ENCODE data around the gene LDHAL6B.

Gene LDHAL6B

DNA sequence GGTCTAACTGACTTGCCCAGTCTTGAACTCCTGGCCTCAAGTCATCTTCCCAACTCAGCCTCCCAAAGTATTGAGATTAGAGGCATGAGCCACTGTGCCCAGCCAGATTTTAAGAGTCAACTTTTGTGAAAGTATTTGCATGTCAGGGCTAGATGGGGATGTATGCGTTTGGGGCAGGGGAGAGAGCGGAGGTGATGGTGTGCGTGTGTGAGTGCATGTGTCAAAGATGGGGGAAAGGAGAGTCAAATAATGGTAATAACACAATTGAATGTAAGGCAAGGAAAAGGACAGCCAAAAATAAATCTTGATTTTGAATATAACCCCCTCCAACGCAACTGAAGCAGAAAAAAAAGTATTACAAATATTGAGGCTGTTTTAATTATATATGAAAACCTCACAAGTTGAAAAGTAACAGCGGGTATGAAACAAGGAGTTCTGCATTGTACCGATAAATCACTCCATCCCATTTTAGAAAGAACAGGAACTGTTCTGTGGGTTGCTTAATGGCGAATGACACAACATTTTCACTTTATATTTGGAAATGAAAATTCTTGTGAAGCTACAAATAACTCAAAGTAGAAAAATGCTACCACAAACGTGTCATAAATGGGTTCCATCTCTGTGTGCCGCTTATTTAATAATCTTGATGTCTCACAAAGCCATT, 29.9 kb upstream of the LDHAL6B start:
- H3K27ac ChIP-seq (ENCODE audit: low read depth, low read length) = peak overlapping the region; percentile 26
- H3K9me3 ChIP-seq (ENCODE audit: control insufficient read depth in 5 of 5, low read length in 5 of 5) = peaks cover 0 to 6% (median 4%) of the 10 kb centered on the region in 5 donors
- no peak overlapping the region for H3K9ac ChIP-seq (ENCODE audit: low read length in 5 of 5)
- peaks cover 6 to 25% (median 7%) of the 10 kb centered on the region in 5 donors for H3K4me1 ChIP-seq (ENCODE audit: control insufficient read depth in 5 of 5, insufficient read depth in 5 of 5, low read length in 5 of 5)
- H3K4me3 ChIP-seq (ENCODE audit: low read depth in 1 of 5, low read length in 5 of 5) = no peak overlapping the region
- peaks cover 0 to 23% (median 11%) of the 10 kb centered on the region in 5 donors for H3K36me3 ChIP-seq (ENCODE audit: control insufficient read depth in 5 of 5, insufficient read depth in 5 of 5, low read length in 5 of 5)
- no peaks in the 10 kb centered on the region for H3K27me3 ChIP-seq (ENCODE audit: control insufficient read depth in 5 of 5, insufficient read depth in 4 of 5, low read length in 5 of 5)

DNA sequence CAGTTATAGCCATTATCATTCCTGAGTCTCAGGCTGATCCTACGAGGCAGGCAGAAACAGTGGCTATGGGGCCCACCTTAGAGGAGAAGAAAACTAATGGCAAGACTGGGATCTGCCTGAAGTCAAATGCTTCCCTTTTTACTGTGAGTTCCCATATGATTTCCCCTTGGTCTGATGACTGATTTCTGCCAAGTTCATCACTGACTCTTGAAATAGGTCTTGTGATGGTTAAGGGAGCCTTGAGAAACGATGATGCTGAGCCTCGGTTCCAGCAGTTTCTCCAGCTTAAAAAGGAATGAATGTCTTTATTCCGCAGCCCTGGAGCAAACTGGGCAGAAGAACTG, 29.4 kb upstream of the LDHAL6B start:
- Histone ChIP-seq H3K9me3 (ENCODE audit: control insufficient read depth in 5 of 5, low read length in 5 of 5) (peaks cover 0 to 8% (median 6%) of the 10 kb centered on the region in 5 donors), H3K9ac (ENCODE audit: low read length in 5 of 5) (no peak overlapping the region), H3K27me3 (ENCODE audit: control insufficient read depth in 5 of 5, insufficient read depth in 4 of 5, low read length in 5 of 5) (no peaks in the 10 kb centered on the region), H3K4me1 (ENCODE audit: control insufficient read depth in 5 of 5, insufficient read depth in 5 of 5, low read length in 5 of 5) (peaks cover 6 to 25% (median 7%) of the 10 kb centered on the region in 5 donors), H3K4me3 (ENCODE audit: low read depth in 1 of 5, low read length in 5 of 5) (no peak overlapping the region), H3K27ac (ENCODE audit: low read depth, low read length) (no peak overlapping the region), H3K36me3 (ENCODE audit: control insufficient read depth in 5 of 5, insufficient read depth in 5 of 5, low read length in 5 of 5) (peaks cover 0 to 22% (median 11%) of the 10 kb centered on the region in 5 donors)

DNA sequence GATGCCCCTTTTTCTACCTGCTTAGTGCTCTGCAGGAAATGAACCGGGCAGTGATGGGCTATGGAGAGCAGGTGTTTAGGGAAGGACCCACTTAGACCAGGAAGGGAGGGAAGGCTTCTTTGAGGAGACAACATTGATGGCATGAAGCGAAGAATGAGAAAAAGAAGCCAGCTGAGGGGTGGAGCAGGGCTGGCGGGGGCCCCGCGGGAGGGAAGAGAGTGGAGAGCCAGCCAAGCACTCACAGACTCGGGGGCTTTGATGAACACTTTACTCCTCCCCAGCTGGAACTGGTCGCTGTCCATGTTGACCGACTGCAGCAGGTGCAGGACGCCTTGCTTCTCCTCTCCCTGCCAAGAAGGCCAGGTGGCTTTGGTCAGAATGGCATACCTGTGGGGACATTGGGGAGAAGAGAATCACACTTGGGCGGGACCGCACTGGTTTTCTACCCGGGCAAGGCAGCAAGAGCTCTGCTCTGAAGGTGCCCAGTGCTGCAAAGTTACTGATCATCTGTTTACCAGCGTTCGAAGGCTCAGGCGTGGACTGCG, 28.4 kb upstream of the LDHAL6B start:
- no peak overlapping the region for H3K4me3 ChIP-seq (ENCODE audit: low read depth in 1 of 5, low read length in 5 of 5)
- peaks cover 0 to 8% (median 6%) of the 10 kb centered on the region in 5 donors for H3K9me3 ChIP-seq (ENCODE audit: control insufficient read depth in 5 of 5, low read length in 5 of 5)
- no peak overlapping the region for H3K9ac ChIP-seq (ENCODE audit: low read length in 5 of 5)
- peaks cover 6 to 25% (median 7%) of the 10 kb centered on the region in 5 donors for H3K4me1 ChIP-seq (ENCODE audit: control insufficient read depth in 5 of 5, insufficient read depth in 5 of 5, low read length in 5 of 5)
- no peaks in the 10 kb centered on the region for H3K27me3 ChIP-seq (ENCODE audit: control insufficient read depth in 5 of 5, insufficient read depth in 4 of 5, low read length in 5 of 5)
- no peak overlapping the region for H3K27ac ChIP-seq (ENCODE audit: low read depth, low read length)
- H3K36me3 ChIP-seq (ENCODE audit: control insufficient read depth in 5 of 5, insufficient read depth in 5 of 5, low read length in 5 of 5) = peaks cover 0 to 20% (median 11%) of the 10 kb centered on the region in 5 donors

- Histone ChIP-seq H3K27me3 (ENCODE audit: control insufficient read depth in 5 of 5, insufficient read depth in 4 of 5, low read length in 5 of 5) (no peaks in the 10 kb centered on the region), H3K4me3 (ENCODE audit: low read depth in 1 of 5, low read length in 5 of 5) (no peak overlapping the region), H3K9me3 (ENCODE audit: control insufficient read depth in 5 of 5, low read length in 5 of 5) (peaks cover 0 to 8% (median 6%) of the 10 kb centered on the region in 5 donors), H3K4me1 (ENCODE audit: control insufficient read depth in 5 of 5, insufficient read depth in 5 of 5, low read length in 5 of 5) (peaks cover 3 to 21% (median 4%) of the 10 kb centered on the region in 5 donors), H3K9ac (ENCODE audit: low read length in 5 of 5) (no peak overlapping the region), H3K36me3 (ENCODE audit: control insufficient read depth in 5 of 5, insufficient read depth in 5 of 5, low read length in 5 of 5) (peaks cover 0 to 22% (median 15%) of the 10 kb centered on the region in 5 donors), H3K27ac (ENCODE audit: low read depth, low read length) (no peak overlapping the region)
Observed at GRCh38 chr15:59179717-59180116, 26.9 kb upstream of the LDHAL6B start.

DNA sequence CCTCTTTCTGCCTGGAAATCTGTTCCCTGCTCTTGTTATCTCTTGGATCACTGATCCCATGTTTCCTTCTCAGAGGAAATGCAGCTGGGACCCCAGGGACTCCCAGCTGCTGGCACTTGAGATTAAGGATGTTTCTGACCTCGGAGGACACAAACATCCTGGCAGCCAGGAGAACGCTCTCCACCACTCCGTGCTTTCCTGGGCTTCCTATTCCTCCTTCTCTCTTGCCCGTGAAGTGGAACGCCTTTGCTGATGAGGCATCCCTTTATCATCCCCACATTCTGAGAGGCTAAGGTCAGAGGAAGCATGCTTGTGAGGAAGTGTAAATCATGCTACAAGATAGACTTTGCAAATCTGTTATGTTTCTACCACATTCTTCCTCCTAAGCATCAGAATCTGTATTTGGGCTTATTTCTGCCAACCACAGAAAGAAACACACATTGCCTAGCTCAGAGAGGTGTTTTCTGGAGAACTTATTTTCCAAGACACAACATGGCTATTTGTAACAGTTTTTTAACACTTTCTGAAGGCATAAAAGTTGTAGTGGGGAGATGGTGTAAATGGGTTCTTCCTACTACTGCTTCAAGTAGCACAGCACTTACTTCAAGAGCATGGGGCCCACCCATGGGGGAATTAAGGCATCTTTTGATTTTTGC, 25.6 kb upstream of the LDHAL6B start:
- Histone ChIP-seq H3K36me3 (ENCODE audit: control insufficient read depth in 5 of 5, insufficient read depth in 5 of 5, low read length in 5 of 5) (peaks cover 0 to 22% (median 17%) of the 10 kb centered on the region in 5 donors), H3K9me3 (ENCODE audit: control insufficient read depth in 5 of 5, low read length in 5 of 5) (peaks cover 0 to 8% (median 6%) of the 10 kb centered on the region in 5 donors), H3K9ac (ENCODE audit: low read length in 5 of 5) (no peak overlapping the region), H3K4me3 (ENCODE audit: low read depth in 1 of 5, low read length in 5 of 5) (no peak overlapping the region), H3K4me1 (ENCODE audit: control insufficient read depth in 5 of 5, insufficient read depth in 5 of 5, low read length in 5 of 5) (peaks cover 0 to 13% (median 2%) of the 10 kb centered on the region in 5 donors), H3K27ac (ENCODE audit: low read depth, low read length) (no peak overlapping the region), H3K27me3 (ENCODE audit: control insufficient read depth in 5 of 5, insufficient read depth in 4 of 5, low read length in 5 of 5) (no peaks in the 10 kb centered on the region)

DNA sequence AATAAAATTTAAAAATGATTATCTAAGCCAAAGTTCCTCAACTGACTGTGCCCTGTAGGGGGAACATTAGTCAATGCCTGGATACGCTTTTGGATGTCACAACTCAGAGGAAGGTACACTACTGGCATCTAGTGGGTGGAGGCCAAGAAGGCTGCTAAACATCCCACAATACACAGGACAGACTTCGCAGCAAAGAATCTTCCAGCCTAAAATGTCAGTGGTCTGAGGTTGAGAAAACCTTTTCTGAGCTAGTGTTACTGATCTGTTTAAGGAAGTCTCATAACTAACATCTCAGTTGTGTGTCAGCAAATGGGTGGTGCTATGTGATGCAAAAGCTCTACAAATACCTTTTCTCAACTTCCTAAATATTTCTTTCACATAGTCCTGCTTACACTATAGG, 20.9 kb upstream of the LDHAL6B start:
- Histone ChIP-seq H3K9ac (ENCODE audit: low read length in 5 of 5) (no peak overlapping the region), H3K4me1 (ENCODE audit: control insufficient read depth in 5 of 5, insufficient read depth in 5 of 5, low read length in 5 of 5) (peaks cover 0 to 7% (median 2%) of the 10 kb centered on the region in 5 donors), H3K27me3 (ENCODE audit: control insufficient read depth in 5 of 5, insufficient read depth in 4 of 5, low read length in 5 of 5) (no peaks in the 10 kb centered on the region), H3K36me3 (ENCODE audit: control insufficient read depth in 5 of 5, insufficient read depth in 5 of 5, low read length in 5 of 5) (peaks cover 8 to 38% (median 18%) of the 10 kb centered on the region in 5 donors), H3K4me3 (ENCODE audit: low read depth in 1 of 5, low read length in 5 of 5) (no peak overlapping the region), H3K27ac (ENCODE audit: low read depth, low read length) (no peak overlapping the region), H3K9me3 (ENCODE audit: control insufficient read depth in 5 of 5, low read length in 5 of 5) (peaks cover 0 to 8% (median 6%) of the 10 kb centered on the region in 5 donors)

- no peak overlapping the region for H3K4me3 ChIP-seq (ENCODE audit: low read depth in 1 of 5, low read length in 5 of 5)
- peaks cover 0 to 5% (median 4%) of the 10 kb centered on the region in 5 donors for H3K9me3 ChIP-seq (ENCODE audit: control insufficient read depth in 5 of 5, low read length in 5 of 5)
- H3K4me1 ChIP-seq (ENCODE audit: control insufficient read depth in 5 of 5, insufficient read depth in 5 of 5, low read length in 5 of 5) = no peaks in the 10 kb centered on the region
- no peaks in the 10 kb centered on the region for H3K27me3 ChIP-seq (ENCODE audit: control insufficient read depth in 5 of 5, insufficient read depth in 4 of 5, low read length in 5 of 5)
- no peak overlapping the region for H3K9ac ChIP-seq (ENCODE audit: low read length in 5 of 5)
- peaks cover 8 to 39% (median 18%) of the 10 kb centered on the region in 5 donors for H3K36me3 ChIP-seq (ENCODE audit: control insufficient read depth in 5 of 5, insufficient read depth in 5 of 5, low read length in 5 of 5)
- H3K27ac ChIP-seq (ENCODE audit: low read depth, low read length) = no peak overlapping the region
Observed at GRCh38 chr15:59186501-59186900, 20.1 kb upstream of the LDHAL6B start.

DNA sequence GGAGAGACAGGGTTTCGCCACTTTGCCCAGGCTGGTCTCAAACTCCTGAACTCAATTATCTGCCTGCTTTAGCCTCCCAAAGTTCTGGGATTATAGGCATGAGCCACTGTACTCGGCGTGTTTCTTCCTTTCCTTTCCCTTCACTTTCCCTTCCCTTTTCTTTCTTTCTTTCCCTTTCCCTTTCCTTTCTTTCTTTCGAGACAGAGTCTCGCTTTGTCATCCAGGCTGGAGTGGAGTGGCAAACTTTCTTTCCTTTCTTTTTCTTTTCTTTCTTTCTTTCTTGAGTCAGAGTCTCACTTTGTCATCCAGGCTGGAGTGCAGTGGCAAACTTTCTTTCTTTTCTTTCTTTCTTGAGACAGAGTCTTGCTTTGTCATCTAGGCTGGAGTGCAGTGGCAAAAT, 17.4 kb upstream of the LDHAL6B start:
- Histone ChIP-seq H3K36me3 (ENCODE audit: control insufficient read depth in 5 of 5, insufficient read depth in 5 of 5, low read length in 5 of 5) (peaks cover 10 to 61% (median 34%) of the 10 kb centered on the region in 5 donors), H3K27me3 (ENCODE audit: control insufficient read depth in 5 of 5, insufficient read depth in 4 of 5, low read length in 5 of 5) (no peaks in the 10 kb centered on the region), H3K27ac (ENCODE audit: low read depth, low read length) (no peak overlapping the region), H3K9ac (ENCODE audit: low read length in 5 of 5) (no peak overlapping the region), H3K9me3 (ENCODE audit: control insufficient read depth in 5 of 5, low read length in 5 of 5) (no peaks in the 10 kb centered on the region), H3K4me1 (ENCODE audit: control insufficient read depth in 5 of 5, insufficient read depth in 5 of 5, low read length in 5 of 5) (no peaks in the 10 kb centered on the region), H3K4me3 (ENCODE audit: low read depth in 1 of 5, low read length in 5 of 5) (no peak overlapping the region)

GRCh38 chr15:59190291-59190690, 16.4 kb upstream of the LDHAL6B start:
- no peak overlapping the region for H3K27ac ChIP-seq (ENCODE audit: low read depth, low read length)
- H3K36me3 ChIP-seq (ENCODE audit: control insufficient read depth in 5 of 5, insufficient read depth in 5 of 5, low read length in 5 of 5) = peaks cover 12 to 66% (median 41%) of the 10 kb centered on the region in 5 donors
- H3K4me3 ChIP-seq (ENCODE audit: low read depth in 1 of 5, low read length in 5 of 5) = no peak overlapping the region
- H3K4me1 ChIP-seq (ENCODE audit: control insufficient read depth in 5 of 5, insufficient read depth in 5 of 5, low read length in 5 of 5) = no peaks in the 10 kb centered on the region
- no peaks in the 10 kb centered on the region for H3K9me3 ChIP-seq (ENCODE audit: control insufficient read depth in 5 of 5, low read length in 5 of 5)
- H3K27me3 ChIP-seq (ENCODE audit: control insufficient read depth in 5 of 5, insufficient read depth in 4 of 5, low read length in 5 of 5) = no peaks in the 10 kb centered on the region
- H3K9ac ChIP-seq (ENCODE audit: low read length in 5 of 5) = no peak overlapping the region

DNA sequence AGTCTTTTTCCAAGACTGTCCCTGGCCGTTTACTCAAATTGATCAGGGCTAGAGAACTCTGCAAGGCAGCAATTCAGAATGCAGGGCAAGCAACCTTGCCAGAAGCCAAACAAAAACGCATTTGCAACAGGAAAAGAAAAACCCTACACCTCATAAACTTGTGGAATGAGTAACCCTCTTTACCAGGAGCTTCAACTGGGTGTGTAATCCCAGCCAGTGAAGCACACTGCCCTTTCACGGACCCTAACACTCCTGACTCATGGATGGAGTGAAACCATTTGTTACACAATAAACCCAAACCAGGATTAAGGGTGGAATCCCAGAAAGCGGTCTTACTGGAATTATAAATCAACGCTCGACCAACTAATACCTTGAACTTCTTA, 14.8 kb upstream of the LDHAL6B start:
- Histone ChIP-seq H3K27ac (ENCODE audit: low read depth, low read length) (no peak overlapping the region), H3K36me3 (ENCODE audit: control insufficient read depth in 5 of 5, insufficient read depth in 5 of 5, low read length in 5 of 5) (peaks cover 12 to 69% (median 41%) of the 10 kb centered on the region in 5 donors), H3K9me3 (ENCODE audit: control insufficient read depth in 5 of 5, low read length in 5 of 5) (no peaks in the 10 kb centered on the region), H3K4me1 (ENCODE audit: control insufficient read depth in 5 of 5, insufficient read depth in 5 of 5, low read length in 5 of 5) (no peaks in the 10 kb centered on the region), H3K27me3 (ENCODE audit: control insufficient read depth in 5 of 5, insufficient read depth in 4 of 5, low read length in 5 of 5) (no peaks in the 10 kb centered on the region), H3K4me3 (ENCODE audit: low read depth in 1 of 5, low read length in 5 of 5) (no peak overlapping the region), H3K9ac (ENCODE audit: low read length in 5 of 5) (no peak overlapping the region)

All from subcutaneous abdominal adipose tissue (tissue), 5 donors.